Activated CD4-positive, CD25-positive, alpha-beta regulatory T cell treated with anti-CD3 and anti-CD28 coated beads, Interleukin-2, amount 50 U/mL, for 24 hours (primary cell): ENCODE results near the gene RNF8.
"Not testable (repeated sequence)": the region's sequence is repeated elsewhere in the genome, so short reads cannot be mapped to it uniquely, and the experiment has no call there.

Source experiments
- ATAC-seq, 2 donors: fragments of 150-1000 bp; cut with Tn5 transposase; one replicate each; pipeline ENCODE4 v1.10.0; 2021; ENCODE audit warnings: mild to moderate bottlenecking in 1 of 2, moderate library complexity in 1 of 2

Gene RNF8

GRCh38 chr6:37321516-37322415, 32.0 kb upstream of the RNF8 start:
- no peak for ATAC-seq

- ATAC-seq = no peak
Measured at GRCh38 chr6:37323580-37323979, 30.2 kb upstream of the RNF8 start.

DNA sequence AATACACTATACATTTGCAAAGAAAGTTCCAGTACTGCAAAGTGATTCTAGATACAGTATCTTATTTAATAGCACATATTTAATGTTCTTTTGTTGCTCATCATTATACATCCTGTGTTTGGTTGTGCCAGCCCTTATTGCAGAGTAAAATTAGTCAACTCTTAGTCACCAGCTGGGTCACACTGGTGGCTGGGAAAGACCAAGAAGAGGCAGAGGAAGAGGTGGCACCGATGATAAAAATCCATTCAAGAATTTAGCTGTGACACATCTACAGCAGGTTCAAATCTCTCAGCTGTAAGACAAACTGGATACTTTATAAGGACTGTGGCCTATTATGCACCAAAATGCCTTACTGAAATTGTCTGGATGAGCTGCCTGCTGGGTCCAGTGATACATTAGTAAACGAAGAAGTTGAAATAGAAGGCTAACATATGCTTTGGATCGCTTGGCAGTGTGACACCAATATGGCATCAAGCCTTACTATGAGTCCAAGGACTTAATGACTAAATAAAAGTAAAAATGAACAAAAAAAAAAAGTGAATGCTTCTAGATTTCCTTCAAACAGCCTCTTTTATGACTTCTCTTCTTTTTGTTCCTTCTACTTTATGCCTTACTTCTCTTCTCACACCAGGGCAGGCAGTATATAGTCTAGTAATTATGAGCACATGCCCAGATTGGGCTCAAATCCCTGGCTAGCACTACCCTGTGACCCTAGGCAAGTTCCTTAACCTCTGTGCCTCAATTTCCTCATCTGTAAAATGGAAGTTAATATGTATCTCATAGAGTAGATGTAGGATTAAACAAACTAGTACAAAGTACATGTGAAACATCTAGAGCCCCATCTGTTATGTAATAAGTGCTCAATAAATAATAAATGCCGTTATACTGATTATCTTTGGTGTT, 29.4 kb upstream of the RNF8 start:
- ATAC-seq = peak; percentile 75 to 93

DNA sequence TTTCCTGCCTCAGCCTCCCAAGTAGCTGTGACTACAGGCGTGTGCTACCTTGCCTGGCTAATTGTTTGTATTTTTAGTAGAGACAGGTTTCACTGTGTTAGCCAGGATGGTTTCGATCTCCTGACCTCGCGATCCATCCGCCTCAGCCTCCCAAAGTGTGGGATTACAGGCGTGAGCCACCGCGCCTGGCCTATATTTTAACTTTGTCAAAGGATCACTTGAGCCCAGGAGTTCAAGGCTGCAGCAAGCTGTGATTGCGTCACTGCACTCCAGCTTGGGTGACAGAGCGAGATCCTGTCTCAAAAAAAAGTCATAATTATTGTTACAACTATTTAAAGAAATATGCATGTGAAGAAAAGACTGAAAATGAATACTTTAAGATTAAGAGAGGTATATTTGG, 23.4 kb upstream of the RNF8 start:
- ATAC-seq = not testable (repeated sequence)

- no peak for ATAC-seq
Measured at GRCh38 chr6:37331047-37331446, 22.7 kb upstream of the RNF8 start.

- ATAC-seq = no peak
Measured at GRCh38 chr6:37332894-37333293, 20.9 kb upstream of the RNF8 start.

GRCh38 chr6:37334047-37334446, 19.7 kb upstream of the RNF8 start:
- no peak for ATAC-seq

- ATAC-seq = not testable (repeated sequence)
Measured at GRCh38 chr6:37338317-37338716, 15.5 kb upstream of the RNF8 start.

DNA sequence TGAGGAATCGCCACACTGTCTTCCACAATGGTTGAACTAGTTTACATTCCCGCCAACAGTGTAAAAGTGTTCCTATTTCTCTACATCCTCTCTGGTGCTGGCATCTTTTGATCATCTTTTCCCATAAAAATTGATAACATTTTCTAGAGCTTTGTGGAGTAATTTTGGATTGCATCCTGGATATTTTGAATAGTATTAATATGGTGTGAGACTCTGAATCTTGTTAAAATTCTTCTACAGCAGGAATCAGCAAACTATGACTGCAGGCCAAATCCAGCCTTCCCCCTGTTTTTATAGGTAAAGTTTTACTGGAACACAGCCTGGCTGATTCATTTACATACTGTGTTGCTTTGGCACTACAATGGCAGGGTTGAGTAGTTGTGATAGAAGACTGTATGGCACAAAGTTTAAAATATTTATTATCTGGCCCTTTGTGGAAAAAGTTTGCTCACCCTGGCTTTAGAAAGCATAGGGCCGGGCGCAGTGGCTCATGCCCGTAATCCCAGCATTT, 15.0 kb upstream of the RNF8 start:
- no peak for ATAC-seq

- no peak for ATAC-seq
Measured at GRCh38 chr6:37339741-37340638, 13.8 kb upstream of the RNF8 start.

DNA sequence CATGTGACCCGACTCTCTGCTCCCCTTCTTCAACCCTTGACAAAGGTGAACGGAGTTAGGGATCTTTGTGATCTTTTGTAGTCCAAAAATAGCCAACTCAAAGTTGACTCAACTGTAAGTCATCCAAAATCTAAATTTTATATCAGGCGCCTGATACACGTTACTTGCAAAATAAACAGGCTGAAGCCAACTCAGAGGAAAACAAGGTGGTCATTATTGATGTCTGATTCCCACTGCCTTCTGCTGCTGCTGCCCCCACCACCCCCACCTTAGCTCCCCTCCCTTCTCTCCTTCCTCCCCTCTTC, 13.2 kb upstream of the RNF8 start:
- no peak for ATAC-seq

GRCh38 chr6:37343248-37343647, 10.5 kb upstream of the RNF8 start:
- ATAC-seq = no peak

DNA sequence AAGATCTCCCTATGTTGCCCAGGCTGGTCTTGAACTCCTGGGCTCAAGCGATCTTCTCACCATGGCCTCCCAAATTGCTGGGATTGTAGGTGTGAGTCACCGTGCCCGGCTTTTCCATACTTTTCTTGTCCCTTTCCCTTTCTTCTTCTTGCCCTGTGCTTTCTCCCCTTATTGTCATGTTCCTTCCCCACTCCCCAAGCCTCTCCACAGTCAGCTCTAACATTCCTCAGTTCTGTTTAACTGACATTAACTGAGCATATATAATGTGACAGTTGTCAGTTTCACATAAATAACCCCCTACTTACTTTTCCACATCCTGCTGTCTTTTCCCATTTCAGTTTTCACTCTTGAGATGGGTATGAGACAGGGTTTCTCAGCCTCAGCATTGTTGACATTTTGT, 9.5 kb upstream of the RNF8 start:
- ATAC-seq = no peak

- not testable (repeated sequence) for ATAC-seq
Measured at GRCh38 chr6:37345804-37346203, 8.0 kb upstream of the RNF8 start.

DNA sequence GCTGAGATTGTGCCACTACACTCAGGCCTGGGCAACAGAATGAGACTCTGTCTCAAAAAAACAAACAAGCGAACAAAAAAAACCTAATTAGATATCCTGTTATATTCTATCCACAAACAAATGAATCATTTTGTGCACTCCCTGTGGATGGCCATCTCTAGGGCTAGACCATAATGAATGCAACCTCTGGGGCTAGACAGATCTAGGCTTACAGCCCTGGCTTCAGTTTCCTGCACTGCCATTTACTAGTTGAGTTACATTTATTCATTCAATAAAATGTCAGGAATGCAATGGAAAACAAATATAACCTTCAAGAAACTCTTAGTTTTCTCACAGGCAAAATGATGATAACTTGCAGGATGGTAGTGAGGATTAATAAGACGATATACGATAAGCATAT, 6.6 kb upstream of the RNF8 start:
- no peak for ATAC-seq

GRCh38 chr6:37347670-37348111, 6.1 kb upstream of the RNF8 start:
- no peak for ATAC-seq

DNA sequence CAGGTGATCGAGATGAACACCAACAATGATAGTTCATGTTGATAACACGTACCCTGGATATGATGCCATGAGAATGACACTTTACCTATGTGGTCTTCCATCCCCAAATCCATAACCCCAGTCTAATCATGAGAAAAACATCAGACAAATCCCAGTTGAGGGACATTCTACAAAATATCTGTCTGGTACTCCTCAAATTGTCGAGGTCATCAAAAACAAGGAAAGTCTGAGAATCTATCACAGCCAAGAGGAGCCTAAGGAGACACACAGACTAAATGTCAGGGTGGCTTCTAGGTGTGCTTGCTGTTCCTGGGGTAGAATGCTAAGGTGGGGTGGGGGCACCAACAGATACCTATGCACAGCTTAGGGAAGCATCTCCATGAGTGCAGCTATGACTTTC, 2.8 kb upstream of the RNF8 start:
- no peak for ATAC-seq

GRCh38 chr6:37352384-37352783, 1.4 kb upstream of the RNF8 start:
- ATAC-seq = no peak

DNA sequence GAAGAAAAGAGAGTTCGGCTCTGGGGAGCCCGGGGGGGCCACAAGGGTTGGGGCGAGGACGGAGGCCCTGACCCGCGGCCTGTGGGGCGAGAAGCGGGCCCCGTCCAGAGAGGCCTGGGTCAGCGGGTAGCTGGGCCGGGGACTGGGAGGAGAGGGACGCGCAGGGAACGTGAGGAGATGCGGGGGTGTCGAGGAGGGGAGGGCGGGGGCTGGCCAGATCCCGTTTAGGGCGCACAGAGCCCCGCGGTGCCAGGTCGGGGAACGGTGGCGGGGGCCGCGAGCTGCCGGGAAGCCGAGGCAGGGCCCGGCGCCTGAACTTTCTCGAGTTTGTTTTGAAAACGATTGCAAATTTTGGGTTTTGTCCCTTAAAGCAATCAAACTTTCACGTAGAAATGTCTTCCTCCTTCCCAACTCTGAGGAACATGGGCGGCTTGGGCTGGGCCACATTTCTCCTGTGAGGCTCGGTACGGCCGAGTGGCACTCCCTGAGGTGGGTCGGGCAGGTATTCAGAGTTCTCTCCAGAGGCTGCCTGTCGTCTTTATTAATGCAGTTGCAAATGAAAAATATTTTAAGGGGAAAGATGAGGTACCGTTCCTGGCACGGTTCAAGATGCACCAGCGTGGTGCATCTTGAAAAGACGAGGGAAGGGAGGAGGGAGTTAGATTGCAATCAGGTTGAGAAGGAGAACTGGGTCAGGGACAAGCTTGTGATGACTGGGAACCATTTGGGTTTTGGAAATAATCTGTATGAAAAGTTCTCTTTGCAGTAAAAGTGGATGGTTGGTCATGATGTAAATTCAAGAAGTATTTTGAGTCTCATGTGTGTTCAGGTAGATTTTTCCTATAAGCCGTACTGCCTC, 972 bp downstream of the RNF8 start:
- ATAC-seq = peak in 1 of 2 donors; percentile 8

DNA sequence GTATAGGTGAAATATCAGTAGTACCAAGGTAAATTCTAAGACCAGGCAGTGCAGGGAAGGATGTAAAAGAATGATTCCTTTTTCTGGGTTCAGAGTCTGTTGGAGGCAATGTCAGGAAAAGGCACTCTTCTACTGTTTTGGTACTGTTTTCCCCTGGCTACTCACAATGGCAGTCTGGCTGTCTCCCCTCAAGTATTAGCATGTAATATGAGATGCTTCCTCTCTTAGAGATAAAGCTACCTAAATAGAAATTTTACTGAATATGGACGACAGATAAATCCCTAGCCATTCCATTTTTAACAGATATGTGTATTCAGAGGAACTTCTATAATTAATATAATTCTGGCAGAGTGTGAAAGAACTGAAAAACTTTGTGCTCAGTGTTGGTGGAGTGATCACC, 3.5 kb downstream of the RNF8 start:
- ATAC-seq = no peak

GRCh38 chr6:37357860-37358259, 4.1 kb downstream of the RNF8 start:
- ATAC-seq = no peak

GRCh38 chr6:37359039-37359438, 5.3 kb downstream of the RNF8 start:
- ATAC-seq = no peak
